Amniotic epithelial cell (primary cell): ENCODE measurements around the gene TMEM131L.
"Not testable (repeated sequence)": the region's sequence is repeated elsewhere in the genome, so short reads cannot be mapped to it uniquely, and the experiment has no call there.

Experiments
- DNase-seq: peaks from one replicate; pipeline ENCODE4 v3.0.0-alpha.2; 2010; ENCODE audit warnings: low read depth

Gene TMEM131L

GRCh38 chr4:153466081-153466948, at the start of gene TMEM131L:
Gene TMEM131L, plus strand, starts transcription at chr4:153466360. Its CDS starts 38 bp downstream, at chr4:153466398.
- peak; percentile 50 for DNase-seq

- not testable (repeated sequence) for DNase-seq
Measured at GRCh38 chr4:153416456-153416855, 49.7 kb upstream of the TMEM131L start.

GRCh38 chr4:153418121-153418520, 48.0 kb upstream of the TMEM131L start:
- peak; percentile 80 for DNase-seq

GRCh38 chr4:153418558-153418957, 47.6 kb upstream of the TMEM131L start:
- peak; percentile 66 for DNase-seq

GRCh38 chr4:153419029-153419428, 47.1 kb upstream of the TMEM131L start:
- DNase-seq, result no peak

GRCh38 chr4:153419673-153420278, 46.4 kb upstream of the TMEM131L start:
- peak; percentile 26 for DNase-seq

- DNase-seq, result peak; percentile 99
Measured at GRCh38 chr4:153420361-153420760, 45.8 kb upstream of the TMEM131L start.

- no peak for DNase-seq
Measured at GRCh38 chr4:153421941-153422340, 44.2 kb upstream of the TMEM131L start.

GRCh38 chr4:153426207-153426885, 39.8 kb upstream of the TMEM131L start:
- DNase-seq, result no peak

GRCh38 chr4:153427363-153428071, 38.6 kb upstream of the TMEM131L start:
- peak; percentile 62 for DNase-seq

GRCh38 chr4:153428941-153429475, 37.2 kb upstream of the TMEM131L start:
- no peak for DNase-seq

GRCh38 chr4:153432965-153433753, 33.0 kb upstream of the TMEM131L start:
- DNase-seq, result peak; percentile 95

GRCh38 chr4:153433754-153434105, 32.4 kb upstream of the TMEM131L start:
- DNase-seq, result no peak

GRCh38 chr4:153434190-153434589, 32.0 kb upstream of the TMEM131L start:
- DNase-seq, result no peak

- DNase-seq, result no peak
Measured at GRCh38 chr4:153438916-153439756, 27.0 kb upstream of the TMEM131L start.

GRCh38 chr4:153439831-153440230, 26.3 kb upstream of the TMEM131L start:
- no peak for DNase-seq

- no peak for DNase-seq
Measured at GRCh38 chr4:153440475-153440874, 25.7 kb upstream of the TMEM131L start.

GRCh38 chr4:153447175-153447905, 18.8 kb upstream of the TMEM131L start:
- DNase-seq, result peak; percentile 90

- no peak for DNase-seq
Measured at GRCh38 chr4:153448003-153448731, 18.0 kb upstream of the TMEM131L start.
